ENCODE data around the gene GBF1. TPM values are rescaled to one million over a fixed set of nuclear protein-coding genes. Genes with fewer than 3 reads are reported as not detected.

The GBF1 gene
- total and polyA plus RNA-seq, 8 donors = 44.7 to 57.2 (median 46.6) TPM

DNA sequence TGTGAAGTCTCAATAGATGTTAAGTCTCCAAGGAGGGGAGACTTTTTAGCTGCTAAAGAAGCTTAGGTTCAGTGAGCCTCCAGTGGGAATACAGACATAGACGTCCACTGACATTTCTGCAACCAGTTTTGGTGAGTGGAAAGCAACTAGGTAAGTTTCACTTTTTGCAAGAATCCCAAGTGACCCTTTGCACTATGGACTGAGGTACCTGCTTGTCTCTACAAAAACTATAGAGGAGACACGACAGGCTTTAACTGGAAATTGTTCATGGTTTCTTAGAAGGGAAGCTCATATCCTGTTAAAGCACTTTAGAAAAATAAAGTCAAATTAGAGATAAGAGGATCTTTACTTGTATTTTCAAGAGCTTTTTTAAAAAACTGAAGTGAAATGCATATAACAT, 38.6 kb downstream of the GBF1 start:
- intact Hi-C loops (cut with DNase I) = no loop called here
- no peak for ATAC-seq

GRCh38 chr10:102284531-102284930, 39.2 kb downstream of the GBF1 start:
- DNase-seq (no peak), ATAC-seq (no peak)
- no peaks in the 10 kb centered on the region for H3K9me3 ChIP-seq
- intact Hi-C loops (cut with DNase I) = no loop called here
- H3K4me1 ChIP-seq = peaks cover 16 to 28% of the 10 kb centered on the region in 2 donors
- H3K27me3 ChIP-seq = no peaks in the 10 kb centered on the region
- no peak overlapping the region for H3K4me3 ChIP-seq
- H3K27ac ChIP-seq = no peak overlapping the region
- peaks cover 0 to 12% of the 10 kb centered on the region in 2 donors for H3K36me3 ChIP-seq
- TF ChIP-seq, protein P1, sequence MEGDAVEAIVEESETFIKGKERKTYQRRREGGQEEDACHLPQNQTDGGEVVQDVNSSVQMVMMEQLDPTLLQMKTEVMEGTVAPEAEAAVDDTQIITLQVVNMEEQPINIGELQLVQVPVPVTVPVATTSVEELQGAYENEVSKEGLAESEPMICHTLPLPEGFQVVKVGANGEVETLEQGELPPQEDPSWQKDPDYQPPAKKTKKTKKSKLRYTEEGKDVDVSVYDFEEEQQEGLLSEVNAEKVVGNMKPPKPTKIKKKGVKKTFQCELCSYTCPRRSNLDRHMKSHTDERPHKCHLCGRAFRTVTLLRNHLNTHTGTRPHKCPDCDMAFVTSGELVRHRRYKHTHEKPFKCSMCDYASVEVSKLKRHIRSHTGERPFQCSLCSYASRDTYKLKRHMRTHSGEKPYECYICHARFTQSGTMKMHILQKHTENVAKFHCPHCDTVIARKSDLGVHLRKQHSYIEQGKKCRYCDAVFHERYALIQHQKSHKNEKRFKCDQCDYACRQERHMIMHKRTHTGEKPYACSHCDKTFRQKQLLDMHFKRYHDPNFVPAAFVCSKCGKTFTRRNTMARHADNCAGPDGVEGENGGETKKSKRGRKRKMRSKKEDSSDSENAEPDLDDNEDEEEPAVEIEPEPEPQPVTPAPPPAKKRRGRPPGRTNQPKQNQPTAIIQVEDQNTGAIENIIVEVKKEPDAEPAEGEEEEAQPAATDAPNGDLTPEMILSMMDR (IDR thresholded peaks at IDR 0.05) = no peak

More for the DNA sequence above, 38.6 kb downstream of the GBF1 start:
- H3K27me3 ChIP-seq = no peaks in the 10 kb centered on the region
- peaks cover 18 to 28% of the 10 kb centered on the region in 2 donors for H3K4me1 ChIP-seq
- H3K4me3 ChIP-seq = no peak overlapping the region
- no peak for DNase-seq
- no peak overlapping the region for H3K27ac ChIP-seq
- peaks cover 0 to 12% of the 10 kb centered on the region in 2 donors for H3K36me3 ChIP-seq
- H3K9me3 ChIP-seq = no peaks in the 10 kb centered on the region
- TF ChIP-seq, protein P1 (IDR thresholded peaks at IDR 0.05) = no peak

GRCh38 chr10:102285133-102285532, 39.8 kb downstream of the GBF1 start:
- Histone ChIP-seq H3K27ac (no peak overlapping the region), H3K36me3 (peaks cover 0 to 12% of the 10 kb centered on the region in 2 donors), H3K27me3 (no peaks in the 10 kb centered on the region), H3K4me3 (no peak overlapping the region), H3K4me1 (peaks cover 10 to 23% of the 10 kb centered on the region in 2 donors), H3K9me3 (no peaks in the 10 kb centered on the region)
- intact Hi-C loops (cut with DNase I) = no loop called here
- DNase-seq = no peak
- TF ChIP-seq, protein P1 (IDR thresholded peaks at IDR 0.05) = no peak
- ATAC-seq = no peak

DNA sequence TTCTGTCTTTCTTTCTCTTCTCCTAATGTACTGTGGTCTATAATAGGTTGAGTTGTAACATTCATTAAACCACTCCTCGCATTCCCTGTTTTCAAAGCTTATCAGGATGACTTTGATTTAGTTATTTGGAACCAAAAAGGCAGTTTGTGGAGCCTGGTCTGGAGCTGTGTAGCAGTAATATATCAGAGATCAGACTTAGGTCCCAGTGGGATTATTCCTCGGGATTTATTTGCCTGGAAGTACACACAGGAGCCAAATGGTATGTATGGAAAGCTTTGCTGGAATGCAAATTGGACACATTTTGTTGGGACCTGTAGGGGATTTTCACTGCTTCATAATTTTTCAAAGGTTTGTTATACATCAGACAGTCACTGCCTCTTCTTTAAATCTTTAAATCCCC, 40.9 kb downstream of the GBF1 start:
- no peak for ATAC-seq
- no peaks in the 10 kb centered on the region for H3K27me3 ChIP-seq
- TF ChIP-seq, protein P1 (IDR thresholded peaks at IDR 0.05) = no peak
- H3K36me3 ChIP-seq = peaks cover 0 to 12% of the 10 kb centered on the region in 2 donors
- H3K9me3 ChIP-seq = no peaks in the 10 kb centered on the region
- H3K4me1 ChIP-seq = peaks cover under 1 to 15% of the 10 kb centered on the region in 2 donors
- no peak overlapping the region for H3K4me3 ChIP-seq
- DNase-seq = no peak
- H3K27ac ChIP-seq = no peak overlapping the region
- intact Hi-C loops (cut with DNase I) = no loop called here

- TF ChIP-seq, protein P1 (IDR thresholded peaks at IDR 0.05) = no peak
- intact Hi-C loops (cut with DNase I) = no loop called here
- peaks cover 0 to 11% of the 10 kb centered on the region in 2 donors for H3K4me1 ChIP-seq
- no peak for ATAC-seq
- peaks cover 0 to 12% of the 10 kb centered on the region in 2 donors for H3K36me3 ChIP-seq
- H3K27me3 ChIP-seq = no peaks in the 10 kb centered on the region
- H3K27ac ChIP-seq = no peak overlapping the region
- H3K9me3 ChIP-seq = no peaks in the 10 kb centered on the region
- no peak overlapping the region for H3K4me3 ChIP-seq
- no peak for DNase-seq
These were observed 42.2 kb downstream of the GBF1 start for GRCh38 chr10:102287538-102287937.

Data from left lung (tissue), 10 donors.